Femur (tissue), 1 donor: ENCODE results near the gene ALS2.
"Not testable (repeated sequence)": the region's sequence is repeated elsewhere in the genome, so short reads cannot be mapped to it uniquely, and the experiment has no call there.

Experiments
- DNase-seq: peaks from one replicate; pipeline ENCODE4 v3.0.0-alpha.2; 2017

The ALS2 gene

DNA sequence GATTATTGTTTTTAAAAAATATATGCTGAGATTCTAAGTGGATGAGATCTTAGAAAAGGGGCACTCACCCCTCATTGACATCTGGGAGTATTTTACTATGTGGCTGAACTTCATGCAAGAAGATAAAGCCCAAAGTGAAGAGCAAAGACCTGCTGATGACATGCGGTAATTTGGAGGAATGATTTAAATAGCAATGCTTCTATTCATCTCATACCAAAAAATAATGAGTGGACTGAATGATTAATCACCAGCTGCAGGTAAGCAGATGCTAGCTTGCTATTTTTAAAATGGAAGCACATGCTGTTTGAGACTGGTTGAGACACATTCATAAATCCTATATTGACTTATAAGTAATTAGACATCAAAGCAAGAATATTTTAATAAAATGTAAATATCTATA lies 12.9 kb upstream of the ALS2 start:
- no peak for DNase-seq

DNA sequence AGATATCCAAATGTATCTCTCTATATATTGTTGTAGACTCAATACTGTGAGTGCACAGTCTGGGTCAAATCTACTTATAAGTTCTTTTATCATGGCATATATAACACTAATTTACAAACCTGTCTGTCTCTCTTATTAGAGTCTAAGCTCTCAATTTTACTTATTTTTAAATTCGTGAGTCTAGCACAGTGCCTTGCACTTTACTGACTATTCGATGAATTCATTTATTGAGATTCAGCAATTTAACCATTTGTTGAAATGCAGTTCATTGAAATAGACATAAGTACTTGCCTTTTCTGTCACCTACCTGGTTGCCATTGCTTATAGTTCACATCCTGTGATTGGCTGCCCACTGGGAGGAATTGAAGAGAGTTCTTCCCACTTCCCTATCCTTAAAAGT lies 10.3 kb upstream of the ALS2 start:
- DNase-seq: no peak

DNA sequence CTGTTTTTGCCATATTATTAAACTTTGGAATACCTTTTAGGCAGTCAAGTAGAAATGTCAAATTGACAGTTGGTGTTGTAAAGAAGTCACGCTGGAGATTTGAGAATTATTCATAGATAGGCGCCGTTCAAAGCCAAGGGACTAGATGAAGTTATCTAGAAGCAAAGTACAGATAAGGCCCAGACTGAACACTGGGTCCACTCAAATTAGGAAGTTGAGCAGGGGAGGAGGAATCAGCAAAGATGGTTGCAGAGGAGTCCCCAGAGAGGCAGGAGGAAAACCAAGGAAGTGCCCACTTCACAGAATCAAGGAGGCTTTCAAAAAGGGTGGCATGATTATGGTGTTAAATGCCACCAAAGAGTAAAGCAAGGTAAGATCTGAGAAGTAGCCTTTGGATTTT lies 9.6 kb upstream of the ALS2 start:
- DNase-seq: no peak

GRCh38 chr2:201789395-201789794 lies 8.7 kb upstream of the ALS2 start:
- DNase-seq: no peak

DNA sequence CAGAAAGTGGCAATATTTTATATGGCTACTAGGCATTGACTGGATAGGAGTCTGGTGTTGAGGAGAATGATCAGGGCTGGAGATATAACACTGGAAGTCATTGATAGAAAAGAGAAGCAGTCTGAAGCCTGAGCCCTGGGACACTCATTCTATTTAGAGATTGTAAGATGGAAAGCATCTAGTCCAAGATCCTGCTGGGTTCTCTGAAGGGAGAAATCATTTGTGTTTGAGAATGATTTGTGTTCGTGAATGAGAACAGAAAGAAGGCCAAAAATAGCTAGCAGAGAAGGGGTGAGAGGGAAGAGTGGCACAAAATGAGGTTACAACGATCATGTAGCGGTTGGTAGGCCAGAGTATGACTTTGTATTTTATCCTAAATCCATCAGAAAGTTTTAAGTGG lies 7.6 kb upstream of the ALS2 start:
- DNase-seq: no peak

DNA sequence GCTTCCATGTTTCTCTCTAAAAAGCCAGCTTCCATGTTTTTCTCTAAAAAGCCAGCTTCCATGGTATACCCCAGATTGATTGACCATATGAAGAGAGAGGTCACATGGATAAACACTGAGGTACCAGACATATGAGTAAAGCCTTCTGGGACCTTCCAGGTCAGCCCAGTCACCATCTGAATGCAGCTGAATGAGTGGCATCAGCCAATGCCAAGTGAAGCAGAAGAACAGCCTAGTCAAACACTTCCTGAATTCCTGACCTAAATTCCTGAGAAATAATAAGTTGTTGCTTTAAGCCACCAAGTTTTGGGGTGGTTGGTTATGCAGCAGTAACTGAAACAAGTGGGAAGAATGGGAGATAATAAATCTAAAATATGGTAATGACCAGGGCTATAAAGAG lies 5.7 kb upstream of the ALS2 start:
- DNase-seq: no peak

- no peak for DNase-seq
Measured at GRCh38 chr2:201785135-201785534, 4.4 kb upstream of the ALS2 start.

DNA sequence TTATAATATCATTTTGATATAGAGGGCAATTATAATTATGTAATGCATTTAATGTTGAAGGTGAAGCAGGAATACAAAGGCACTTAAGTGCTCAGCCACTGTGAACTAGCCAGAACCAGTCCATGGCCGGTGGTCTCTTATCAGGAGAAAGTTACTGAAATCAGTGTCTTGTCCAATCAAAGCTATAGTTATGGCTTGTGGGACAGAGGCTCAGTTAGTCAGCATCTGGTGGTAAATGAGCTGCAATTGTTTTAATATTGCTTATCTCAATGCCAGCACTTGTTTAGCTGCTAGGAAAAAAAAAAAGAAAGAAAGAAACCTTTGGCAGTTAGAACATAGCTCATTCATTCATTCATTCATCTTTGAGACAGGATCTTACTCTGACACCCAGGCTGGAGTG lies 3.8 kb upstream of the ALS2 start:
- DNase-seq: no peak

- peak; percentile 34 for DNase-seq
Measured at GRCh38 chr2:201781557-201782051, 871 bp upstream of the ALS2 start.

DNA sequence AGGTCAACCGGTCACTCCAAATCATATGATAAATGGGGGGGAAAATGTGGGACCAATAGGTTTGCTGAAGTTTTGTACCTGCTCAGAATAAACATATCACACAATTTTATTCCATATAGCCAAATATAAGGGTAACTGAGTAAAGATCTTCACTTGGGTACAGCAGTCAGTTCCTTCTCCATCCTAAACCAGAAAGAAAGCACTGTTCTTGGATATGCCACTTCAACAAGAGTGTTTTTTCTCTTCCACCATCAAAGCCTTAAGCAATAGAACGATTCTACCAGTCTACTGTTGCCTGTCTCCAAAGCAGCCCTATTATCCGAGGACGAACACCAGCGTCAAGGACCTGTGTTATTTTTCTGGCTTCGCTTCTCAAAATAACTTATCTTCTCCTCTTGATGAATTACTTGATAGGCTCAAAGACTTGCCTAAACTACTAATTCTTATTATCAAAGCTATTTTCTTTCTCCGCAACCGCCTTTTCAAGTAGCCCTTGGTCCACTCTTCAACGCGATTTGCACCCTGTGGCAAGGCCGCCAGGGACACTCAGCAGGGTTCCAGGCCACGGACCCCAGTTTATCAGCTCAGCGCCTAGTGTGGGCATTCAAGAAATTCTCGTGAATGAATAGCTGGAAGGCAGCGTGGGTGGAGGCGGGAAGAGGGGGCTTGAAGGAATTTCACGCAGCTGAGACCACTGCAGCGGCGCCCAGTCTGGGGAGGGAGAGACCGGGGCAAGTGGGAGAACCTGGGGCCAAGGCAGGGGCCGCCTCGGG lies 646 bp downstream of the ALS2 start:
- DNase-seq: no peak

DNA sequence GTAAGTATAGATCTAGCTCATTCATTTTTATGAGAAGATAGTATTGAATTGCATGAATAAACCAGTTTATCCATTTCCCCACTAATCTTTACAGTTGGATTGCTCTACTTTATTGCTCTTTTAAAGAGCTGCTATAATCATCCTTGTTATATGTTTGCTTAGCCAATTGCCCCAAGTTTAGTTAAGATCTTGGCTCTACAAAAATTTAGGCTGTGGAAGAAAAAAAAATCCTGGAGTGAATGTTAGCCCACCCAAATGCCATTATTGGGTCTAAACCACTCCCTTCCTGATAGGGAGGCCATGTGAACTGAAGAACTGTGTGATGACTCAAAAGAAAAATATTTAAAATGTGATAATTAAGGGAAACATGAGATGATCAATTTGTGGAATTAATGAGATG lies 2.9 kb downstream of the ALS2 start:
- no peak for DNase-seq

DNA sequence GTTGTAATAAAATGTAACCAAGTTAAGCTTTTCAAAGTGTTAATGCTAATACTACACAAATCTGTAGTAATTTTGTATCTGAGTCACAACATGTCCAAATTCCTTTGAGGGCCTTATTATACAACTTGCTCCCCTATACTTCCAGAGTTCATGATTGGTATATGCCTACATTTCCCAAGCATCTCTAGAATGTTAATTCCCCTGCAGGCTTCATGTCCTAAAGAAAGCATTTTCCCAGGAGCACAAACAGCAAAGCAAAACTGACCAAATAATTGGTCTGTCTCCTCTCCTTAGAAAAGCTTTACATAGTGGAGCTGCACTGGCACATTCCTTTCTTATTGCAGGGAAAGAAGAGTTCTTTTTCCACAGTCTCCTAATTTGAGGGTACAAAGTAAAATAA lies 3.7 kb downstream of the ALS2 start:
- no peak for DNase-seq

DNA sequence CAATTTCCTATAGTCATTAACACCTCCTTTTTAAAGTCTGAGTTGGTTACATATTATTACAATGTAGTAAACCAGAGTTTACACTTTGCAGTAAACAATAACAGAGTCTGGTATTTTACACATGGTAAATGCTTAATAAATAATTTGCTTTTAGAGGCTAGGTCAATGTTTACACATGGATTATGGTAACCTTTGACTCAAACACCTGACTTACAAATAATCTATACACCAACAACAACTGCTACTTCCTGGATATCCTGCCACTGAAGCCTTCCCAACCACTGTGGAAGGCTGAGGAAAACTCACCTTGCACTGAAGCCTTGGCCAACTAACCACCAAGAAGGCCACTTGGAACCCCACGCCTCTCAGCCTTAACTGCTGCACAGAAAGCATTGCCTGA lies 5.4 kb downstream of the ALS2 start:
- DNase-seq: no peak

DNA sequence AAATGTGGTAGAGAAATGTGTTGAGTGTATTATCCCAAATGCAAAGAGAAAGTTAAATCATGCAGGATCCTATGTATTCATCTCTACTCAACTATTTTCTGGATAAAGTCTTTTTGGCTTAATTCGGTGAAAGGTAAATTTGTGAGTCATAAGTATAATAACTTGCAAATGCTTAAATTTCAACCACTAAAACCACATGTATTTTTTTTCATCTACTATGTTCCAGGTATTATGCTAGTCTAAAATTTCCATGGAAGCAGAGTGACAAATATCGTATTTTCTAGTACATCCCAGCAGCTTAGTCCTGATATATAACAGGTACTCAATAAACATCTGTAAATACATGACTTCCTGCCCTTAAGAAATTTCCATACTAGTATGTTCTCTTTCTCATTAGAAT lies 6.2 kb downstream of the ALS2 start:
- DNase-seq: no peak

DNA sequence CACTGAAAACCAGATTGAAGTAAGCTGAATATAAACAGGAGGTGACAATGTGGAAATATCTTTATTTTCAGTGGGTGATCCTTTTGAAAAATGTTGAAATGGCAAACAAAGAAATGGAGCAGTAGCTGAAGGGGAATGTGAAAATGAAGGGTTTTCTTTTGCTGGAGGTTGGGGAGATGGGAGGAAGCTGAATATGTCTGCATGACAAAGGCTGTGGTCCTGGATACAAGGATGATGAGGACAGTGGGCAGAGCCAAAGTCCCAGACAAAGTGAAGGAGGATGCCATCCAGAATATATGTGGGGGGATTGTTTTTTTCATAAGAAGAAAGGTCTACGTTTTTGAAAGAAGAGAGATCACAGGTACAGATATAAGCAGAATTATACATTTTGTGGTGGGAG lies 6.7 kb downstream of the ALS2 start:
- DNase-seq: no peak

DNA sequence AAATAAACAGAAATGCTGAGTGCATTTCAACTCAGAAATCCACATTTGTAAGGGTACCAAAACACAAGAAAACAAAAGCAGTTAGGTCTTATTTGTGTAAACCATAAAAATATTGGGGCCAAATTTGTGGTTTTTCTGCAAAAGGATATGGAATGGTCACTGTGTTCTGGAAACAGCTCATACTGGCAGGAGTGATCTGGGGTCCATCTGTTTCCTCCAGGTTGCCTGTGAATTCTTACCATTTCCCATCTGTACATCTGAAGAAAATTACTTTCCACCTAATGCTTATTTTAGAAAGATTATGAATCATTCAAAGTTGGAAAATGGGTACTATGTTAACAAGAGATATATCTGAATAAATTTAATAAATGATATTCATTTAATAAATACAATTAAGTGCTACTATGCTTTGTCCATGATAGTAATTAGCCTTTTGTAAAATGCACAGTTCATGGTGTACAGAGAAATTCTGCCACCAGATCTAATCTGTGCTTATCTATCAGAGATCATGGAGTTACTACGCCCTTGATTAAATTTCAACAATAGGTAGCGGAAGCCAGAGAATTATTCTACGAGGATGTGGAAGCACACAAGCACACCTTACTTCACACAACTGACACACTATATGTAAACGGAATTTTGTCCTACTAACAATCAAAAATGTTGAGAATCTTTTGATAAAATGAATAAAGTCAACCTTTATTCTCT lies 10.9 kb downstream of the ALS2 start:
- DNase-seq: no peak

GRCh38 chr2:201768918-201769317 lies 11.8 kb downstream of the ALS2 start:
- no peak for DNase-seq

DNA sequence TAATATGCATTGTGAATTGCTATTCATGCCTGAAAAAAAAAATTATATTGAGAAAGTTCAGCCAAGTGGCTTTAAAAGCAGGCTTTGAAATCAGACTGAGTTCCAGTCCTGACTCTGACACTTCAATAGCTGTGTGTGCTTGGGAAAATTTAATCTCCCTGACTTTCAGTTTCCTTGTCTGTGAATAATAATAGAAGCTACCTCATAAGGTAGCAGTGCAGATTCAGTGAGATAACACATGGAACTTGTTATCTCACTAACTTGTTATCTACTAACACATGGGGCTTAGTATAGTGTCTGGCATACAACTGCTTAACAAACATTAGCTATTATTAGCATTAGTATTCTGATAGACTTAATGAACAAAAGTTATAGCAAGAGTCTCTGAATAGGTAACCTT lies 14.9 kb downstream of the ALS2 start:
- DNase-seq: no peak

- DNase-seq: not testable (repeated sequence)
Measured at GRCh38 chr2:201764469-201764868, 16.3 kb downstream of the ALS2 start.

- no peak for DNase-seq
Measured at GRCh38 chr2:201761101-201761500, 19.6 kb downstream of the ALS2 start.

GRCh38 chr2:201759567-201759966 lies 21.2 kb downstream of the ALS2 start:
- no peak for DNase-seq

- DNase-seq: no peak
Measured at GRCh38 chr2:201758873-201759272, 21.9 kb downstream of the ALS2 start.

DNA sequence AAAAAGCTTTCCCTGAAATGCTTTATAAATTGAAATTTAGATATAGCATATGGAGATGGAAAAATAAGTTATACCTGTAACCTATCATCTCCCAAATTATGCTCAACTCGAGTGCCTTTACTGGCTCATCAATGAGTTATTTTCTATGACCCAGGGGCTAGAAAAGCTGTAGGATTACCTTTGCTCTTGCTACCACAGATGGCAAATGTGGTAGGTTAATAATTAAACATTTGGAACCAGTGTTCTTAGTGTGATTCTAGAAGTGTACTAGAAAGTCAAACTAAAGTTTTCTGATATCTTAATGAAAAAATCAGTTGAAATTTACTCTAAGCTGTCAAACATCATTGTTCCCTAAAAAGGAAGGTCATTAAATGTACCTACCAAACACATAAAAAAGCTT lies 22.5 kb downstream of the ALS2 start:
- no peak for DNase-seq

DNA sequence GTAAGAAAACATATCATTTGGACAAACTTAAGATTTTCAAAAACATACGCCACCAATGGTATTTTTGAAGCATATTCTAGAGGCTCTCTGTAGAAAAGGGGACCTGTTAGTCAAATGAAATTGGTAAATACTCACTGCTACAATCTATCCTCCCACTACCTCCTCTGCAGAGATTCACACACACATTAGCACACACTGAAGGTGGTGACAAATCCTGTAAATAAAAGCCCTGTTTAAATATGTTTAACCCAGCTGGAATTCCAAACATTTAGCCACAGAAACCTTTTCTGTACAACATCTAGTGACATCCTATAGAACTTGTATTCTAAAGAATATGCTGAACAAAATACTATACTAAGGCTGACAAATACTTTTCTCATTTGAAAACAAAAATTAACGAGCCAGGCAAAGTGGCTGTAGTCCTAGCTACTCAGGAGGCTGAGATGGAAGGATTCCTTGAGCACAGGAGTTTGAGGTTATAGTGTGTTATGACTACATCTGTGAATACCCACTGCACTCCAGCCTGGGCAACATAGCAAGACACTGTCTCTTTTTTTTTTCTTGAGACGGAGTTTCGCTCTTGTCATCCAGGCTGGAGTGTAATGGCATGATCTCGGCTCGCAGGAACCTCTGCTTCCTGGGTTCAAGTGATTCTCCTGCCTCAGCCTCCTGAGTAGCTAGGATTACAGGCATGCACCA lies 25.9 kb downstream of the ALS2 start:
- DNase-seq: no peak
